ENCODE results near the gene SSTR5.

DNA sequence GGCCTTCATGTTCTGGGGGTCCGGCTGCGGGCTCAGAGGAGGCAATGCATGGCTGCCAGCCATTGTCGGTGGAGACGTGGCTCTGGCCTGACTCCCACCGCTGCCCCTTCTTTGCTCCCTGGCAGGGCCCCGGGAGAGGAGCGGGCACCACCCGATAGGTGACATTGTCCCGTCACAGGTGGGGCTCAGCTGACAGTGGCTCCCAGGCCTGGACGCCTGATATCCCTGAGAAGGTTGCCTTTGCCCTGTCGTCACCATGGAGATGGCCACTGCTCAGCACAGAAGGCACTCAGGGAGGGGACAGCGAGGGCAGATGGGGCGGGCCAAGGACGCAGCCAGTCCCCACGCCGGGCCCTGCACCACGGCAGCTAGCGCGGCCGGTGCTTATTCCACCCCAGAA lies 48.4 kb upstream of the SSTR5 start:
- TF ChIP-seq, protein P1, sequence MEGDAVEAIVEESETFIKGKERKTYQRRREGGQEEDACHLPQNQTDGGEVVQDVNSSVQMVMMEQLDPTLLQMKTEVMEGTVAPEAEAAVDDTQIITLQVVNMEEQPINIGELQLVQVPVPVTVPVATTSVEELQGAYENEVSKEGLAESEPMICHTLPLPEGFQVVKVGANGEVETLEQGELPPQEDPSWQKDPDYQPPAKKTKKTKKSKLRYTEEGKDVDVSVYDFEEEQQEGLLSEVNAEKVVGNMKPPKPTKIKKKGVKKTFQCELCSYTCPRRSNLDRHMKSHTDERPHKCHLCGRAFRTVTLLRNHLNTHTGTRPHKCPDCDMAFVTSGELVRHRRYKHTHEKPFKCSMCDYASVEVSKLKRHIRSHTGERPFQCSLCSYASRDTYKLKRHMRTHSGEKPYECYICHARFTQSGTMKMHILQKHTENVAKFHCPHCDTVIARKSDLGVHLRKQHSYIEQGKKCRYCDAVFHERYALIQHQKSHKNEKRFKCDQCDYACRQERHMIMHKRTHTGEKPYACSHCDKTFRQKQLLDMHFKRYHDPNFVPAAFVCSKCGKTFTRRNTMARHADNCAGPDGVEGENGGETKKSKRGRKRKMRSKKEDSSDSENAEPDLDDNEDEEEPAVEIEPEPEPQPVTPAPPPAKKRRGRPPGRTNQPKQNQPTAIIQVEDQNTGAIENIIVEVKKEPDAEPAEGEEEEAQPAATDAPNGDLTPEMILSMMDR (IDR thresholded peaks at IDR 0.05), result no peak
- TF ChIP-seq POLR2A (IDR thresholded peaks at IDR 0.05), result no peak

Data from uterus (tissue), 2 donors.